Loucy (cell line): Measurements from ENCODE around the gene GAS7.

Experiments used
- H2AFZ ChIP-seq: fragments of 200-600 bp; sonication (generic); 2 replicates; pipeline ENCODE4 v1.6.0; 2016; ENCODE audit warnings: antibody characterized with exemption, mild to moderate bottlenecking, low read length, moderate library complexity
- H3F3A ChIP-seq: fragments of 200-600 bp; 2 replicates; pipeline ENCODE4 v1.6.0; 2016; ENCODE audit warnings: antibody characterized with exemption, low read depth, mild to moderate bottlenecking
- H3K27me3 ChIP-seq: fragments of 200-600 bp; sonication (generic); 2 replicates; pipeline ENCODE4 v1.6.1; 2014; ENCODE audit warnings: low read length, mild to moderate bottlenecking; ENCODE audit not compliant: insufficient read depth, poor library complexity, severe bottlenecking
- H3K36me3 ChIP-seq: fragments of 200-600 bp; sonication (generic); 2 replicates; pipeline ENCODE4 v1.6.1; 2016; ENCODE audit warnings: low read length; ENCODE audit not compliant: insufficient read depth
- H3K4me1 ChIP-seq: fragments of 200-600 bp; sonication (generic); 2 replicates; pipeline ENCODE4 v1.5.1; 2014; ENCODE audit warnings: low read length, mild to moderate bottlenecking; ENCODE audit not compliant: insufficient read depth, poor library complexity, severe bottlenecking
- H3K4me2 ChIP-seq: fragments of 200-600 bp; sonication (generic); 2 replicates; pipeline ENCODE4 v1.6.0; 2014; ENCODE audit warnings: antibody characterized with exemption, low read length, low read depth, mild to moderate bottlenecking; ENCODE audit not compliant: poor library complexity, severe bottlenecking
- H3K4me3 ChIP-seq: fragments of 200-600 bp; sonication (generic); 2 replicates; pipeline ENCODE4 v1.5.1; 2014; ENCODE audit warnings: low read length, mild to moderate bottlenecking, mixed read lengths; ENCODE audit not compliant: poor library complexity, severe bottlenecking
- H3K79me2 ChIP-seq: fragments of 200-600 bp; sonication (generic); 2 replicates; pipeline ENCODE4 v1.6.1; 2014; ENCODE audit warnings: low read length; ENCODE audit not compliant: insufficient read depth
- H3K9ac ChIP-seq: fragments of 200-600 bp; sonication (generic); 2 replicates; pipeline ENCODE4 v1.6.0; 2014; ENCODE audit warnings: mild to moderate bottlenecking, low read depth, low read length, moderate library complexity; ENCODE audit not compliant: poor library complexity, severe bottlenecking
- H3K9me2 ChIP-seq: fragments of 200-600 bp; sonication (generic); replicated peaks from 2 replicates; pipeline ENCODE4 v1.6.1; 2016; ENCODE audit warnings: low read depth, low read length, mixed read lengths
- H3K9me3 ChIP-seq: fragments of 200-600 bp; sonication (generic); 2 replicates; pipeline ENCODE4 v1.6.1; 2014; ENCODE audit warnings: mild to moderate bottlenecking, antibody characterized with exemption, low read length, low read depth; ENCODE audit not compliant: insufficient read depth
- H4K20me1 ChIP-seq: fragments of 200-600 bp; sonication (generic); 2 replicates; pipeline ENCODE4 v1.6.0; 2014; ENCODE audit warnings: antibody characterized with exemption, low read length, mild to moderate bottlenecking; ENCODE audit not compliant: insufficient read depth, poor library complexity, severe bottlenecking
- EZH2phosphoT487 ChIP-seq: fragments of 200-600 bp; IDR thresholded peaks from 2 replicates; pipeline ENCODE4 v1.6.1; 2018; ENCODE audit warnings: antibody characterized with exemption, mild to moderate bottlenecking, moderate library complexity, borderline replicate concordance
- TF ChIP-seq, protein P1 (sequence below): fragments of 200-600 bp; sonication (generic); conservative IDR thresholded peaks from 2 replicates; pipeline ENCODE4 v1.5.1; 2014; ENCODE audit warnings: mild to moderate bottlenecking, antibody characterized with exemption, low read length

Gene GAS7

DNA sequence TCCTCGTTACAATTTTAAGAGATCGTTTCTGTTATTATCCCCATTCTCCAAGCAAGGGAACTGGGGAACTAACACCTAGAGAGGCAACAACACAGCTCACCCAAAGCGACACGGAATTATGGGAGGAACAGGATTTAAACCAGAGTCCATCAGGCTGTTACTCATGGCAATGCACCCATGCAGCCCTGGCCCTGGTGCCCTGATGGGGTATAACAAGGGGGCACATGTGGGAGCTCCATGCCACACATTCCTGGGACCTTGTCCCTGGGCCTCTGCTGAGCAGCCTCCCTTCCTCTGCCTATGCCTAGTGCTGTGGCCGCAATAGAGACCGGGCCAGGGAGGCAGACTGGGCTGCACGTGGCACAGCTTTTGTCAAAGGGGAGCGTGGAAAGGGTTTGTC lies 280.1 kb downstream of the GAS7 start:
- Histone ChIP-seq H3K9me2 (no peaks in the 10 kb centered on the region), H3K9me3 (no peaks in the 10 kb centered on the region), H4K20me1 (no peaks in the 10 kb centered on the region), H3K4me2 (no peak overlapping the region), H3K4me3 (no peak overlapping the region), H3K4me1 (no peaks in the 10 kb centered on the region), H3K36me3 (peaks cover 58% of the 10 kb centered on the region; the same call in 1 of the 2 replicates), H3K27me3 (no peaks in the 10 kb centered on the region), H3K9ac (no peak overlapping the region), H3K79me2 (no peaks in the 10 kb centered on the region), H3F3A (no peaks in the 10 kb centered on the region), H2AFZ (no peak overlapping the region)
- TF ChIP-seq, protein P1, sequence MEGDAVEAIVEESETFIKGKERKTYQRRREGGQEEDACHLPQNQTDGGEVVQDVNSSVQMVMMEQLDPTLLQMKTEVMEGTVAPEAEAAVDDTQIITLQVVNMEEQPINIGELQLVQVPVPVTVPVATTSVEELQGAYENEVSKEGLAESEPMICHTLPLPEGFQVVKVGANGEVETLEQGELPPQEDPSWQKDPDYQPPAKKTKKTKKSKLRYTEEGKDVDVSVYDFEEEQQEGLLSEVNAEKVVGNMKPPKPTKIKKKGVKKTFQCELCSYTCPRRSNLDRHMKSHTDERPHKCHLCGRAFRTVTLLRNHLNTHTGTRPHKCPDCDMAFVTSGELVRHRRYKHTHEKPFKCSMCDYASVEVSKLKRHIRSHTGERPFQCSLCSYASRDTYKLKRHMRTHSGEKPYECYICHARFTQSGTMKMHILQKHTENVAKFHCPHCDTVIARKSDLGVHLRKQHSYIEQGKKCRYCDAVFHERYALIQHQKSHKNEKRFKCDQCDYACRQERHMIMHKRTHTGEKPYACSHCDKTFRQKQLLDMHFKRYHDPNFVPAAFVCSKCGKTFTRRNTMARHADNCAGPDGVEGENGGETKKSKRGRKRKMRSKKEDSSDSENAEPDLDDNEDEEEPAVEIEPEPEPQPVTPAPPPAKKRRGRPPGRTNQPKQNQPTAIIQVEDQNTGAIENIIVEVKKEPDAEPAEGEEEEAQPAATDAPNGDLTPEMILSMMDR, result no peak
- no peak for TF ChIP-seq EZH2phosphoT487

DNA sequence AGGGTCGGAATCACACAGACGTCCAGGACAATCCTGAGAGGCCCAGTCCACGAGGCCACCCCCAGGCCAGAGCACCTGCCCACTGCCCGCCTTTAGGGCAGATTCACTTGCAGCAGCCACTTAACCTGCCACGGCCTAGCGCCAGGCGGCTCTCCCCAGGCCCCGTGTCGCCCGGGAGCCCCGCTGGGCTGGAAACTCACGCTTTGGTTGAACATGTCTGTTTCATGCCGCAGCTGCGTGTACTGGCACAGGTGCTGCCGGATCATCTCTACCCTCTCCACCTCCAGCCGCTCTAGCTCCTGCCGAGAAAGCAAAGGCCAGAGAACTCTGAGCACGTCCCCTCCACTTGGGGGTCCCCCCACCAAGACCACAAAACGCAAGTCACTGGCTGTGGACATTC lies 280.6 kb downstream of the GAS7 start:
- H3K4me2 ChIP-seq, result no peak overlapping the region
- H3K4me3 ChIP-seq, result no peak overlapping the region
- peaks cover 63% of the 10 kb centered on the region; the same call in 1 of the 2 replicates for H3K36me3 ChIP-seq
- H3K9me3 ChIP-seq, result no peaks in the 10 kb centered on the region
- no peaks in the 10 kb centered on the region for H3K4me1 ChIP-seq
- H3K79me2 ChIP-seq, result no peaks in the 10 kb centered on the region
- no peak overlapping the region for H3K9ac ChIP-seq
- H3K9me2 ChIP-seq, result no peaks in the 10 kb centered on the region
- H3F3A ChIP-seq, result no peaks in the 10 kb centered on the region
- no peak for TF ChIP-seq EZH2phosphoT487
- TF ChIP-seq, protein P1, result no peak
- no peak overlapping the region for H2AFZ ChIP-seq
- no peaks in the 10 kb centered on the region for H4K20me1 ChIP-seq
- no peaks in the 10 kb centered on the region for H3K27me3 ChIP-seq

DNA sequence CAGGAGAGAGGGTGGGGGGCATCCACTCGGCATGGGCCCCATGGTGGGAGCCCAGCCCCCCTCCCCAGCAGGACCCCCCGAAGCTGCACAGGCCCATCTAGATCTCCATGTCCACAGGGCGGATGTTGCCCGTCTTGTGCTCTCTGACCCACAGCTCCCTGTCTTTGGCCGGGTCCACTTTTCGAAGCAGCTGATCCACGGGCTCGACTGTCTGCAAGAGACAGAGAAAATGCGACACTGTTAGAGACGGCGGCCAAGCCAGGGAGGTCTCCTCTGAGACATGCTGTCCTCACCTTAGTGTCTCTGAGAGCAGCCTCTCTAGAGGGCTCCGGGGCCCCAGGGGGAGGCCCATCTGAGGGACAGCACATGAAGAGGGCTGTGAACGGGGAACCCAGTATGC lies 281.3 kb downstream of the GAS7 start:
- no peak overlapping the region for H3K4me2 ChIP-seq
- H3K9me3 ChIP-seq, result no peaks in the 10 kb centered on the region
- peaks cover 60% of the 10 kb centered on the region; the same call in 1 of the 2 replicates for H3K36me3 ChIP-seq
- no peak overlapping the region for H3K4me3 ChIP-seq
- TF ChIP-seq, protein P1, result no peak
- no peak for TF ChIP-seq EZH2phosphoT487
- H3K4me1 ChIP-seq, result no peaks in the 10 kb centered on the region
- H3F3A ChIP-seq, result no peaks in the 10 kb centered on the region
- no peaks in the 10 kb centered on the region for H3K27me3 ChIP-seq
- H2AFZ ChIP-seq, result no peak overlapping the region
- H3K9ac ChIP-seq, result no peak overlapping the region
- no peaks in the 10 kb centered on the region for H3K9me2 ChIP-seq
- H4K20me1 ChIP-seq, result no peaks in the 10 kb centered on the region
- no peaks in the 10 kb centered on the region for H3K79me2 ChIP-seq
